AG04449 (cell line): ENCODE measurements around the gene RGS11.
"Not testable (repeated sequence)": the region's sequence is repeated elsewhere in the genome, so short reads cannot be mapped to it uniquely, and the experiment has no call there.

Source experiments
- CTCF ChIA-PET: fragments of 350-600 bp; formaldehyde crosslinking; extraction: SDS; loops from one replicate; lab custom pipeline; 2021; ENCODE audit warnings: antibody characterized with exemption; lab: Yijun Ruan, JAX
- POLR2A ChIA-PET: fragments of 400-600, 350-600 bp; formaldehyde crosslinking; extraction: SDS; loops from one replicate; lab custom pipeline; 2020; ENCODE audit warnings: antibody characterized with exemption, inconsistent platforms; lab: Yijun Ruan, JAX
- DNase-seq: peaks from one replicate; pipeline ENCODE4 v3.0.0-alpha.2; 2010; ENCODE audit warnings: low read depth, low spot score
- H3K4me3 ChIP-seq: 2 replicates; pipeline ENCODE4 v1.5.1; 2011; ENCODE audit warnings: low read depth, mild to moderate bottlenecking, control low read depth, low read length
- TF ChIP-seq, protein P1 (sequence below): IDR thresholded peaks from one replicate; pipeline ENCODE4 v1.5.1; 2011; ENCODE audit warnings: mild to moderate bottlenecking, moderate library complexity, low read length, control low read depth, inconsistent platforms; ENCODE audit not compliant: insufficient read depth; ENCODE audit errors: missing control alignments

RGS11 gene

GRCh38 chr16:242281-242680 lies 33.5 kb downstream of the RGS11 start:
- ChIA-PET POLR2A (no interaction called here), CTCF (interaction anchor here (1.2 to 1.4 kb wide), 2 partner anchors 110 to 120 kb away, joined by 3 read pairs; no protein-coding TSS in a partner anchor)
- TF ChIP-seq, protein P1, sequence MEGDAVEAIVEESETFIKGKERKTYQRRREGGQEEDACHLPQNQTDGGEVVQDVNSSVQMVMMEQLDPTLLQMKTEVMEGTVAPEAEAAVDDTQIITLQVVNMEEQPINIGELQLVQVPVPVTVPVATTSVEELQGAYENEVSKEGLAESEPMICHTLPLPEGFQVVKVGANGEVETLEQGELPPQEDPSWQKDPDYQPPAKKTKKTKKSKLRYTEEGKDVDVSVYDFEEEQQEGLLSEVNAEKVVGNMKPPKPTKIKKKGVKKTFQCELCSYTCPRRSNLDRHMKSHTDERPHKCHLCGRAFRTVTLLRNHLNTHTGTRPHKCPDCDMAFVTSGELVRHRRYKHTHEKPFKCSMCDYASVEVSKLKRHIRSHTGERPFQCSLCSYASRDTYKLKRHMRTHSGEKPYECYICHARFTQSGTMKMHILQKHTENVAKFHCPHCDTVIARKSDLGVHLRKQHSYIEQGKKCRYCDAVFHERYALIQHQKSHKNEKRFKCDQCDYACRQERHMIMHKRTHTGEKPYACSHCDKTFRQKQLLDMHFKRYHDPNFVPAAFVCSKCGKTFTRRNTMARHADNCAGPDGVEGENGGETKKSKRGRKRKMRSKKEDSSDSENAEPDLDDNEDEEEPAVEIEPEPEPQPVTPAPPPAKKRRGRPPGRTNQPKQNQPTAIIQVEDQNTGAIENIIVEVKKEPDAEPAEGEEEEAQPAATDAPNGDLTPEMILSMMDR: no peak

DNA sequence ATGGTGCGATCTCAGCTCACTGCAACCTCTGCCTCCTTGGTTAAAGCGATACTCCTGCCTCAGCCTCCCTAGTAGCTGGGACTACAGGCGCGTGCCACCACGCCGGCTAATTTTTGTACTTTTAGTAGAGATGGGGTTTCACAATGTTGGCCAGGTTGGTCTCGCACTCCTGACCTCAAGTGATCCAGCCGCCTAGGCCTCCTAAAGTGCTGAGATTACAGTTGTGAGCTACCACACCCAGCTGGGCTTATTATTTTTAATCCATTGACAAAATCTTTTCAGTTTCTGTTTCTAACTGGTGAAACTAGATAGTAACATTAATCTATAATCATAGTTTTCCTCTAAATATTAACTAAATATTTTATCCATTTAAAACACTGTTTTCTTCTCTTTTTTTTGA lies 35.2 kb downstream of the RGS11 start:
- TF ChIP-seq, protein P1: no peak
- H3K4me3 ChIP-seq: no peak overlapping the region
- no peak for DNase-seq
- ChIA-PET POLR2A (no interaction called here), CTCF (interaction anchor here (1.0 kb wide), 1 partner anchor 9 kb away, joined by 3 read pairs; no protein-coding TSS in a partner anchor)

More at GRCh38 chr16:242281-242680, 33.5 kb downstream of the RGS11 start:
- no peak overlapping the region for H3K4me3 ChIP-seq
- no peak for DNase-seq

DNA sequence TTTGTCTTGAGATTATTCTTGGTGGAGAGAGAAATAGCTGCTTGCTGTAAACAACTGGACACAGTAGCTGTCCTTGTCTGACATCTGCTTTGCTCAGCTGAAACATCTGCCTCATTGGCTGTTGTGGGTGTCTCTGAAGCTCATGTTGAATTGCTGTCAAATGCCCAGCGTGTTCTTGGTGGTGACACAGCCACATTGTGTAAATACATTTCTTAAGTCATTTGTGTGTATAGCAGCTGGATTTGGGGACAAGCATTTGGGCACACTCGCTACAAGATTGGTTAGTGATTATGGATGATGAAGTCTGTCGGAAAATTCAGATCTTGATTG lies 35.8 kb downstream of the RGS11 start:
- ChIA-PET CTCF (no interaction called here), POLR2A (no interaction called here)
- DNase-seq: no peak
- TF ChIP-seq, protein P1: no peak
- no peak overlapping the region for H3K4me3 ChIP-seq

GRCh38 chr16:234468-235305 lies 41.1 kb downstream of the RGS11 start, which contains the start of gene FAM234A:
TSS of gene FAM234A (plus strand) at chr16:234821. CDS start at chr16:254414, 19,593 bp downstream.
- peak within 1 kb of the TSS; percentile 96 for H3K4me3 ChIP-seq
- ChIA-PET CTCF (interaction anchor here (1.0 to 1.9 kb wide), 14 partner anchors 9 to 170 kb away, joined by 3 to 15 read pairs (median 4); no protein-coding TSS in a partner anchor), POLR2A (interaction anchor here (0.7 to 1.1 kb wide), 2 partner anchors 9 to 399 kb away, joined by 3 read pairs; no protein-coding TSS in a partner anchor)
- TF ChIP-seq, protein P1: peak; percentile 40
- DNase-seq: no peak

DNA sequence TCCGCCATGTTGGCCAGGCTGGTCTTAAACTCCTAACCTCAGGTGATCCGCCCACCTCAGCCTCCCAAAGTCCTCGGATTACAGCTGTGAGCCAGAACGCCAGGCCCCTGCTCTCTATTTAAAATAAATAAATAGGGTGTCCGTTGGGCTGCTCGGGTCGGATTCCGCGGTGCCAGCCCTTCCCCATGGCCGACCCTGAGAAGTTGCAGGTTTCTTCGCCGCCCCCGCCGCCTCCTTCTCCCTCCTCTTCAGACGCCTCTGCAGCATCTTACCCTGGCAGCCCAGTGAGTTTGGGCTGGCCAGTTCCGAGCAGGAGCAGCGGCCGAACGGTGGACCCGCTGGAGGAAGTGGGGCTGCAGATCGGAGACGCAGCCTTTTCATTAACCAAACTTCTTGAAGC lies 44.8 kb downstream of the RGS11 start:
- CTCF ChIA-PET: no interaction called here

DNA sequence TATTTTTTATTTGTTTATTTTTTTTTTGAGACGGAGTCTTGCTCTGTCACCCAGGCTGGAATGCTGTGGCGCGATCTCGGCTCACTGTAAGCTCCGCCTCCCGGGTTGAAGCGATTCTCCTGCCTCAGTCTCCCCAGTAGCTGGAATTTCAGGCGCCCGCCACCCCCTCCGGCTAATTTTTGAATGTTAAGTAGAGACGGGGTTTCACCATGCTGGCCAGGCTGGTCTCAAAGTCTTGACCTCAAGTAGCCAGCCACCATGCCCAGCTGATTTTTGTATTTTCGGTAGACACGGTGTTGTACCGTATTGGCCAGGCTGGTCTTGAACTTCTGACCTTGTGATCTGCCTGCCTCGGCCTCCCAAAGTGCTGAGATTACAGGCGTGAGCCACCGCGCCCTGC lies 45.4 kb downstream of the RGS11 start:
- CTCF ChIA-PET: interaction anchor here (3.6 kb wide), 1 partner anchor 124 kb away, joined by 19 read pairs; no protein-coding TSS in a partner anchor
- POLR2A ChIA-PET: not testable (repeated sequence)

More for the DNA sequence above, 44.8 kb downstream of the RGS11 start:
- POLR2A ChIA-PET: no interaction called here
- no peak for DNase-seq
- TF ChIP-seq, protein P1: no peak
- no peak overlapping the region for H3K4me3 ChIP-seq

More for the DNA sequence above, 45.4 kb downstream of the RGS11 start:
- not testable (repeated sequence) for DNase-seq, H3K4me3 ChIP-seq
